IMR-90 (cell line): ENCODE data around the gene MRPL17.

Experiments used
- CEBPB ChIP-seq: IDR thresholded peaks from 2 replicates; pipeline ENCODE4 v1.6.1; 2012; ENCODE audit warnings: low read depth, low read length, improper control_type of control experiment
- CHD1 ChIP-seq: IDR thresholded peaks from 2 replicates; pipeline ENCODE4 v1.6.1; 2012; ENCODE audit warnings: low read depth, low read length, improper control_type of control experiment
- CTCF ChIP-seq: conservative IDR thresholded peaks from 2 replicates; pipeline ENCODE4 v1.5.1; 2012; ENCODE audit warnings: mild to moderate bottlenecking, low read depth, low read length, improper control_type of control experiment
- ELK1 ChIP-seq: fragments of 150-350 bp; IDR thresholded peaks from 2 replicates; pipeline ENCODE4 v1.6.1; 2016; ENCODE audit warnings: low read depth, mild to moderate bottlenecking, low read length, moderate library complexity, borderline replicate concordance
- MAFK ChIP-seq: IDR thresholded peaks from 2 replicates; pipeline ENCODE4 v1.6.1; 2012; ENCODE audit warnings: low read depth, low read length, improper control_type of control experiment
- MAZ ChIP-seq: IDR thresholded peaks from 2 replicates; pipeline ENCODE4 v1.6.1; 2012; ENCODE audit warnings: low read depth, mild to moderate bottlenecking, low read length, improper control_type of control experiment, moderate library complexity, borderline replicate concordance
- MXI1 ChIP-seq: IDR thresholded peaks from 2 replicates; pipeline ENCODE4 v1.6.1; 2012; ENCODE audit warnings: low read depth, mild to moderate bottlenecking, low read length, moderate library complexity, borderline replicate concordance
- POLR2A ChIP-seq: IDR thresholded peaks from 2 replicates; pipeline ENCODE4 v1.6.1; 2012; ENCODE audit warnings: mild to moderate bottlenecking, low read depth, low read length
- RAD21 ChIP-seq: IDR thresholded peaks from 2 replicates; pipeline ENCODE4 v1.6.1; 2012; ENCODE audit warnings: low read length, improper control_type of control experiment
- SMC3 ChIP-seq: fragments of 150-350 bp; IDR thresholded peaks from 2 replicates; pipeline ENCODE4 v1.6.1; 2016; ENCODE audit warnings: low read depth, mild to moderate bottlenecking, antibody characterized with exemption, low read length, moderate library complexity

GRCh38 chr11:6677018-6677417 lies 6.1 kb downstream of the MRPL17 start:
- TF ChIP-seq CTCF, result no peak
- no peak for TF ChIP-seq MAFK
- no peak for TF ChIP-seq POLR2A
- TF ChIP-seq MXI1, result no peak
- TF ChIP-seq CEBPB, result no peak
- no peak for TF ChIP-seq ELK1
- TF ChIP-seq RAD21, result no peak
- no peak for TF ChIP-seq CHD1
- no peak for TF ChIP-seq SMC3
- no peak for TF ChIP-seq MAZ
